ENCODE data around the gene CHD6.

GRCh38 chr20:41630846-41631245 is 12.7 kb upstream of the CHD6 start:
- TF ChIP-seq ZBTB21 (tag by site-specific recombination; IDR thresholded peaks at IDR 0.05) (no peak), YY1 (tag by site-specific recombination; IDR thresholded peaks at IDR 0.05) (no peak), REST (tag by site-specific recombination; IDR thresholded peaks at IDR 0.05) (no peak), ZSCAN5A (tag by site-specific recombination; IDR thresholded peaks at IDR 0.05) (no peak), CTCF (tag by site-specific recombination; IDR thresholded peaks at IDR 0.05) (no peak), ZNF596 (tag by site-specific recombination; IDR thresholded peaks at IDR 0.05) (no peak), ZNF10 (tag by site-specific recombination; IDR thresholded peaks at IDR 0.05) (no peak), SP2 (tag by site-specific recombination; IDR thresholded peaks at IDR 0.05) (no peak), ZNF202 (tag by site-specific recombination; IDR thresholded peaks at IDR 0.05; ENCODE audit: borderline replicate concordance) (no peak), ZNF555 (tag by site-specific recombination; conservative IDR thresholded peaks at IDR 0.05) (no peak), ZNF449 (tag by site-specific recombination; IDR thresholded peaks at IDR 0.05) (no peak), ZNF629 (tag by site-specific recombination; IDR thresholded peaks at IDR 0.05) (no peak), OSR2 (tag by site-specific recombination; IDR thresholded peaks at IDR 0.05) (no peak)
